HEK293T (cell line): Measurements from ENCODE around the gene MRPL38.

ENCODE experiments used
- CTCF ChIA-PET: fragments of 350-600 bp; formaldehyde crosslinking; extraction: SDS; loops from one replicate; lab custom pipeline; 2021; ENCODE audit warnings: antibody characterized with exemption, inconsistent platforms; lab: Yijun Ruan, JAX
- POLR2A ChIA-PET: fragments of 350-600 bp; formaldehyde crosslinking; extraction: SDS; loops from one replicate; lab custom pipeline; 2020; ENCODE audit warnings: antibody characterized with exemption, inconsistent platforms; lab: Yijun Ruan, JAX
- DNase-seq: peaks from one replicate; pipeline ENCODE4 v3.0.0; 2012; ENCODE audit warnings: mixed read lengths; ENCODE audit errors: extremely low spot score
- ARNT ChIP-seq: fragments of 450-650 bp; IDR thresholded peaks from 2 replicates; pipeline ENCODE4 v1.6.1; 2017; ENCODE audit warnings: mild to moderate bottlenecking
- BHLHE40 ChIP-seq: fragments of 450-650 bp; IDR thresholded peaks from 2 replicates; pipeline ENCODE4 v1.6.1; 2016; ENCODE audit warnings: mild to moderate bottlenecking, moderate library complexity, borderline replicate concordance
- CTBP1 ChIP-seq: fragments of 450-650 bp; IDR thresholded peaks from 2 replicates; pipeline ENCODE4 v1.6.1; 2016; ENCODE audit warnings: borderline replicate concordance
- ELF4 ChIP-seq: fragments of 450-650 bp; IDR thresholded peaks from 2 replicates; pipeline ENCODE4 v1.6.1; 2017; ENCODE audit warnings: antibody characterized with exemption
- FOXA1 ChIP-seq: fragments of 450-650 bp; IDR thresholded peaks from 2 replicates; pipeline ENCODE4 v1.6.1; 2016; ENCODE audit warnings: mild to moderate bottlenecking
- FOXK2 ChIP-seq: fragments of 450-650 bp; IDR thresholded peaks from 2 replicates; pipeline ENCODE4 v1.6.1; 2016; ENCODE audit warnings: mild to moderate bottlenecking
- FOXM1 ChIP-seq: fragments of 450-650 bp; IDR thresholded peaks from 2 replicates; pipeline ENCODE4 v1.6.1; 2017; ENCODE audit warnings: mild to moderate bottlenecking, borderline replicate concordance
- HDGF ChIP-seq: fragments of 450-650 bp; IDR thresholded peaks from 2 replicates; pipeline ENCODE4 v1.6.1; 2017; ENCODE audit warnings: antibody characterized with exemption, borderline replicate concordance
- L3MBTL2 ChIP-seq: fragments of 450-650 bp; conservative IDR thresholded peaks from 2 replicates; pipeline ENCODE4 v1.6.1; 2016; ENCODE audit warnings: mild to moderate bottlenecking
- LEF1 ChIP-seq: fragments of 450-650 bp; IDR thresholded peaks from 2 replicates; pipeline ENCODE4 v1.6.1; 2017; ENCODE audit warnings: mild to moderate bottlenecking, borderline replicate concordance
- NFRKB ChIP-seq: fragments of 450-650 bp; IDR thresholded peaks from 2 replicates; pipeline ENCODE4 v1.6.1; 2016; ENCODE audit warnings: mild to moderate bottlenecking, moderate library complexity
- PKNOX1 ChIP-seq: fragments of 450-650 bp; IDR thresholded peaks from 2 replicates; pipeline ENCODE4 v1.6.1; 2016
- SP1 ChIP-seq: fragments of 450-650 bp; IDR thresholded peaks from 2 replicates; pipeline ENCODE4 v1.6.1; 2017
- SUZ12 ChIP-seq: fragments of 450-650 bp; IDR thresholded peaks from 2 replicates; pipeline ENCODE4 v1.6.1; 2016; ENCODE audit warnings: mild to moderate bottlenecking
- TARDBP ChIP-seq: fragments of 450-650 bp; IDR thresholded peaks from 2 replicates; pipeline ENCODE4 v1.6.1; 2016
- ZNF384 ChIP-seq: fragments of 450-650 bp; IDR thresholded peaks from 2 replicates; pipeline ENCODE4 v1.6.1; 2016

MRPL38 gene

GRCh38 chr17:75893305-75894048 lies 11.2 kb downstream of the MRPL38 start:
- no peak for TF ChIP-seq BHLHE40
- TF ChIP-seq LEF1, result no peak
- no peak for TF ChIP-seq ELF4
- no peak for TF ChIP-seq FOXM1
- no peak for DNase-seq
- POLR2A ChIA-PET, result interaction anchor here (0.8 to 1.7 kb wide), 5 partner anchors 11 to 114 kb away, joined by 3 to 5 read pairs (median 5); partner anchors contain the start of genes MRPL38 and WBP2
- CTCF ChIA-PET, result interaction anchor here (0.8 to 2.2 kb wide), 3 partner anchors 10 to 16 kb away, joined by 3 to 7 read pairs (median 5); no protein-coding TSS in a partner anchor

- ChIA-PET CTCF (interaction anchor here (0.6 to 1.5 kb wide), 4 partner anchors 11 to 105 kb away, joined by 3 to 5 read pairs (median 4); no protein-coding TSS in a partner anchor), POLR2A (interaction anchor here (0.8 to 1.7 kb wide), 4 partner anchors 12 to 113 kb away, joined by 3 to 5 read pairs (median 4); partner anchors contain the start of gene MRPL38)
- TF ChIP-seq ARNT (no peak), NFRKB (no peak), LEF1 (no peak), SUZ12 (no peak), ZNF384 (no peak), FOXM1 (no peak), L3MBTL2 (no peak), CTBP1 (no peak), SP1 (no peak), HDGF (no peak)
- no peak for DNase-seq
These were observed 12.0 kb downstream of the MRPL38 start for GRCh38 chr17:75892556-75893224.

GRCh38 chr17:75891605-75892555 lies 12.8 kb downstream of the MRPL38 start:
- TF ChIP-seq FOXK2 (no peak), FOXA1 (no peak), L3MBTL2 (no peak), SUZ12 (no peak), PKNOX1 (no peak), FOXM1 (no peak), CTBP1 (no peak), LEF1 (no peak)
- ChIA-PET CTCF (interaction anchor here (0.6 to 1.5 kb wide), 3 partner anchors 27 to 105 kb away, joined by 4 read pairs; no protein-coding TSS in a partner anchor), POLR2A (interaction anchor here (1.7 kb wide), 1 partner anchor 13 kb away, joined by 5 read pairs; the partner anchor contains the start of gene MRPL38)
- no peak for DNase-seq

- DNase-seq, result no peak
- POLR2A ChIA-PET, result interaction anchor here (1.3 kb wide), 1 partner anchor 111 kb away, joined by 8 read pairs; a partner anchor contains a TSS
- CTCF ChIA-PET, result interaction anchor here (0.6 kb wide), 1 partner anchor 26 kb away, joined by 4 read pairs; no protein-coding TSS in a partner anchor
- TF ChIP-seq HDGF (no peak), CTBP1 (no peak), SP1 (no peak), ELF4 (no peak), SUZ12 (no peak), TARDBP (no peak), LEF1 (no peak), ZNF384 (no peak), PKNOX1 (no peak), FOXM1 (no peak), BHLHE40 (no peak), FOXA1 (no peak), L3MBTL2 (no peak), FOXK2 (no peak)
These were observed 13.6 kb downstream of the MRPL38 start for GRCh38 chr17:75891022-75891604.

- no peak for DNase-seq
- ChIA-PET CTCF (interaction anchor here (0.7 to 0.9 kb wide), 2 partner anchors 14 to 186 kb away, joined by 4 read pairs; no protein-coding TSS in a partner anchor), POLR2A (interaction anchor here (1.1 to 1.5 kb wide), 2 partner anchors 9 to 34 kb away, joined by 3 to 6 read pairs; partner anchors contain the start of gene WBP2)
- no peak for TF ChIP-seq NFRKB
- TF ChIP-seq SUZ12, result no peak
- no peak for TF ChIP-seq L3MBTL2
- TF ChIP-seq ARNT, result no peak
- TF ChIP-seq CTBP1, result no peak
- no peak for TF ChIP-seq ZNF384
These were observed 15.2 kb downstream of the MRPL38 start for GRCh38 chr17:75889454-75889853.
